Measurements from ENCODE around the gene CTNNBIP1.

CTNNBIP1 gene

GRCh38 chr1:9843576-9843945 is 66.5 kb downstream of the CTNNBIP1 start:
- H3K9me3 ChIP-seq (ENCODE audit: low read length), result no peaks in the 10 kb centered on the region
- no peak overlapping the region for H2AFZ ChIP-seq (ENCODE audit: low read length)
- H3K4me2 ChIP-seq (ENCODE audit: low read length), result no peak overlapping the region; the same call in 1 of the 2 replicates
- no peaks in the 10 kb centered on the region for H3K36me3 ChIP-seq (ENCODE audit: insufficient read depth, low read length)
- peak overlapping the region; percentile 100 for H3K27ac ChIP-seq (ENCODE audit: low read depth, low read length, poor library complexity, severe bottlenecking)
- H3K79me2 ChIP-seq (ENCODE audit: insufficient read depth, low read length), result no peaks in the 10 kb centered on the region
- peak overlapping the region; percentile 27; the same call in 1 of the 2 replicates for H3K9ac ChIP-seq (ENCODE audit: low read length)
- no peaks in the 10 kb centered on the region for H4K20me1 ChIP-seq (ENCODE audit: insufficient read depth, low read length)
- H3K9me2 ChIP-seq (ENCODE audit: low read depth, low read length), result no peaks in the 10 kb centered on the region
- peaks cover 5% of the 10 kb centered on the region; the same call in 1 of the 2 replicates for H3F3A ChIP-seq (ENCODE audit: insufficient read depth, low read length)
- TF ChIP-seq CTCF (IDR thresholded peaks at IDR 0.05; ENCODE audit: low read length) (no peak), EZH2 (IDR thresholded peaks at IDR 0.05; ENCODE audit: borderline replicate concordance, low read length) (no peak)
- H3K27me3 ChIP-seq (ENCODE audit: insufficient read depth, low read length), result no peaks in the 10 kb centered on the region
- H3K4me3 ChIP-seq (ENCODE audit: low read depth, low read length, poor library complexity, severe bottlenecking), result no peak overlapping the region
- H3K4me1 ChIP-seq (ENCODE audit: insufficient read depth, low read length, severe bottlenecking), result peaks cover 72% of the 10 kb centered on the region

- TF ChIP-seq CTCF (IDR thresholded peaks at IDR 0.05; ENCODE audit: low read length) (no peak), EZH2 (IDR thresholded peaks at IDR 0.05; ENCODE audit: borderline replicate concordance, low read length) (no peak)
- Histone ChIP-seq H3K9me3 (ENCODE audit: low read length) (no peaks in the 10 kb centered on the region), H3K4me1 (ENCODE audit: insufficient read depth, low read length, severe bottlenecking) (peaks cover 67% of the 10 kb centered on the region), H3K27ac (ENCODE audit: low read depth, low read length, poor library complexity, severe bottlenecking) (peak overlapping the region; percentile 100), H3K9ac (ENCODE audit: low read length) (peak overlapping the region; percentile 27; the same call in 1 of the 2 replicates), H3K36me3 (ENCODE audit: insufficient read depth, low read length) (no peaks in the 10 kb centered on the region), H3K4me2 (ENCODE audit: low read length) (no peak overlapping the region; the same call in 1 of the 2 replicates), H3K4me3 (ENCODE audit: low read depth, low read length, poor library complexity, severe bottlenecking) (no peak overlapping the region), H3F3A (ENCODE audit: insufficient read depth, low read length) (peaks cover 5% of the 10 kb centered on the region; the same call in 1 of the 2 replicates), H4K20me1 (ENCODE audit: insufficient read depth, low read length) (no peaks in the 10 kb centered on the region), H3K79me2 (ENCODE audit: insufficient read depth, low read length) (no peaks in the 10 kb centered on the region), H3K9me2 (ENCODE audit: low read depth, low read length) (no peaks in the 10 kb centered on the region), H2AFZ (ENCODE audit: low read length) (no peak overlapping the region), H3K27me3 (ENCODE audit: insufficient read depth, low read length) (no peaks in the 10 kb centered on the region)
These were observed 67.1 kb downstream of the CTNNBIP1 start for GRCh38 chr1:9842781-9843575.

GRCh38 chr1:9842073-9842711 is 67.9 kb downstream of the CTNNBIP1 start:
- Histone ChIP-seq H3K27ac (ENCODE audit: low read depth, low read length, poor library complexity, severe bottlenecking) (no peak overlapping the region), H3K27me3 (ENCODE audit: insufficient read depth, low read length) (no peaks in the 10 kb centered on the region), H3K9ac (ENCODE audit: low read length) (no peak overlapping the region), H4K20me1 (ENCODE audit: insufficient read depth, low read length) (no peaks in the 10 kb centered on the region), H3K4me2 (ENCODE audit: low read length) (no peak overlapping the region), H3K9me3 (ENCODE audit: low read length) (no peaks in the 10 kb centered on the region), H3F3A (ENCODE audit: insufficient read depth, low read length) (peaks cover under 1% of the 10 kb centered on the region; the same call in 1 of the 2 replicates), H3K4me3 (ENCODE audit: low read depth, low read length, poor library complexity, severe bottlenecking) (no peak overlapping the region), H3K4me1 (ENCODE audit: insufficient read depth, low read length, severe bottlenecking) (peaks cover 59% of the 10 kb centered on the region), H3K36me3 (ENCODE audit: insufficient read depth, low read length) (no peaks in the 10 kb centered on the region), H3K79me2 (ENCODE audit: insufficient read depth, low read length) (no peaks in the 10 kb centered on the region), H3K9me2 (ENCODE audit: low read depth, low read length) (no peaks in the 10 kb centered on the region), H2AFZ (ENCODE audit: low read length) (no peak overlapping the region)
- no peak for TF ChIP-seq EZH2 (IDR thresholded peaks at IDR 0.05; ENCODE audit: borderline replicate concordance, low read length)
- TF ChIP-seq CTCF (IDR thresholded peaks at IDR 0.05; ENCODE audit: low read length), result no peak
